Transverse colon (tissue), 4 donors: Measurements from ENCODE around the gene MSLN. TPM values are rescaled to one million over a fixed set of nuclear protein-coding genes. Genes with fewer than 3 reads are reported as not detected.

ENCODE experiments used
- DNase-seq: peaks from one replicate; pipeline ENCODE4 v3.0.0-alpha.2; 2019
- H3K27ac ChIP-seq, 4 donors: fragments of 200-600 bp; sonication (generic); 2 replicates each; pipeline ENCODE4 v1.5.1; 2016 to 2018; ENCODE audit warnings: inconsistent platforms in 4 of 4
- H3K27me3 ChIP-seq: fragments of 200-600 bp; sonication (generic); 2 replicates; pipeline ENCODE4 v1.5.1; 2017; ENCODE audit warnings: inconsistent platforms
- H3K36me3 ChIP-seq, 4 donors: fragments of 200-600 bp; sonication (generic); 2 replicates each; pipeline ENCODE4 v1.5.1; 2017 to 2019; ENCODE audit warnings: inconsistent platforms in 4 of 4
- H3K4me1 ChIP-seq, 4 donors: fragments of 200-600 bp; sonication (generic); 2 replicates each; pipeline ENCODE4 v1.5.1; 2017 to 2020; ENCODE audit warnings: inconsistent platforms in 4 of 4
- H3K4me3 ChIP-seq, 4 donors: fragments of 200-600 bp; sonication (generic); 1 replicate in 1 of 4; 2 replicates in 3 of 4; pipeline versions ENCODE4 v1.5.1 to v1.6.1; 2017 to 2019; ENCODE audit warnings: inconsistent platforms in 4 of 4
- H3K9me3 ChIP-seq, 2 donors: fragments of 200-600 bp; sonication (generic); 2 replicates each; pipeline ENCODE4 v1.5.1; 2017 to 2019; ENCODE audit warnings: inconsistent platforms in 2 of 2
- EP300 ChIP-seq: sonication (generic); formaldehyde crosslinking; IDR thresholded peaks from one replicate; pipeline ENCODE4 v1.6.1; 2017; ENCODE audit warnings: antibody characterized with exemption, low read depth
- POLR2A ChIP-seq: fragments of 450-650 bp; IDR thresholded peaks from one replicate; pipeline ENCODE4 v1.6.1; 2016; ENCODE audit warnings: antibody characterized with exemption, mild to moderate bottlenecking, moderate library complexity
- POLR2AphosphoS5 ChIP-seq, 3 donors: sonication (generic); formaldehyde crosslinking; IDR thresholded peaks; one replicate each; pipeline ENCODE4 v1.6.1; 2016; ENCODE audit warnings: antibody characterized with exemption in 3 of 3
- WGBS, 2 donors: methylation state at CpG; one replicate each; pipeline ENCODE4 v1.1.5; 2018; ENCODE audit warnings: low coverage in 1 of 2; 5-methylcytosine and 5-hydroxymethylcytosine counted together
- in situ Hi-C, 4 donors: fragments of 200-750 bp; cut with MboI; loops; one replicate each; pipeline versions ENCODE4 v1.15.0 to v1.15.1; 2017; ENCODE audit warnings: low sequenced_read_pairs in 3 of 4, low pct_ligation_motif_present in 1 of 4, low pct_unique_long_range_greater_than_20kb in 1 of 4
- intact Hi-C: fragments of 100-400 bp; cut with DNase I; formaldehyde crosslinking; loops from one replicate; pipeline ENCODE4 v1.15.1; 2023; ENCODE audit warnings: low total_unique reads
- total RNA-seq, 4 donors: library from RNA; depleted of rRNA; stranded (reverse); fragments of >200 nt; gene quantifications; one replicate each; pipeline ENCODE4 v1.1.0, GENCODE V29; 2016
- TF ChIP-seq, protein P1 (sequence below), 5 experiments: fragments of 200-600 bp in 3 of 5; fragments of 450-650 bp in 2 of 5; sonication (generic) in 3 of 5; IDR thresholded peaks; 1 replicate in 2 of 5; 2 replicates in 3 of 5; pipeline ENCODE4 v1.5.1; 2016 to 2017; ENCODE audit warnings: antibody characterized with exemption in 5 of 5, inconsistent platforms in 3 of 5, mild to moderate bottlenecking in 2 of 5, moderate library complexity in 1 of 5

MSLN gene
- total RNA-seq, 4 donors from 2014 or later = 4.9 to 21.2 (median 10.3) TPM; not detected in 1

DNA sequence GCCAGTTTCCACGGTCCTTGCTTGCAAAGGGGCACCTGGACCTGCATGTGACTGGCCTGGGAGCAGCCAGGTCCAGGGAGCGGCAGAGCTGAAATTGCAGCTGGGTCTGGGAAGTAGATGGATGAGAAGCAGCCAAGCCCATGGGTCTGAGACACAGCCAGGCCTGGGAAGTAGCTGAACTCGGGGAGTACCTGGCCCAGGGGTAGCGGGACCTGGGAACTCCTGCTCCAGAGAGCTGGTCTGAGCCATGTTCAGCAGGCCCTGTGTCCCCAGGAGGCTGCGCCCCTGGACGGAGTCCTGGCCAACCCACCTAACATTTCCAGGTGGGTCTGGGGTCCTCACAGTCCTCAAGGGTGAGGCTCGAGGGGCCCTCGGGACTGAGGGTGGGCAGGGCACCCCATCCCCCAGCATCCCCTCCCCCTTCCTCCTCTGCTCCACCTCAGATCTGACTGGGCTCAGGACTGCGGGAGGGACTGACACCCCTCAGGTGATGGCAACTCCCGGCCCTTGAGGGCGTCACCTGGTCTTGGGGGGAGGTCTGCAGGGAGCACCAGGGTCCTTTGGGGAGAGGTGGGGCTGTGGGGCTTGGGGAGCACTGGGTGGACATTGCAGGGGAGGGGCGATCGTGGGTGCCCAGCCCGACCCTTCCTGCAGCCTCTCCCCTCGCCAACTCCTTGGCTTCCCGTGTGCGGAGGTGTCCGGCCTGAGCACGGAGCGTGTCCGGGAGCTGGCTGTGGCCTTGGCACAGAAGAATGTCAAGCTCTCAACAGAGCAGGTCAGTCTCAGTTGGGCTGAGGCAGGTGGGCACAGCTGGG, 3.0 kb downstream of the MSLN start:
- Histone ChIP-seq H3K36me3 (no peaks in the 10 kb centered on the region), H3K9me3 (no peaks in the 10 kb centered on the region), H3K27ac (no peak overlapping the region), H3K4me3 (no peak overlapping the region), H3K4me1 (no peaks in the 10 kb centered on the region), H3K27me3 (peaks cover 43% of the 10 kb centered on the region)
- DNase-seq = no peak
- TF ChIP-seq POLR2A = no peak
- TF ChIP-seq POLR2AphosphoS5 (IDR thresholded peaks at IDR 0.05) = no peak
- no peak for TF ChIP-seq EP300
- TF ChIP-seq, protein P1, sequence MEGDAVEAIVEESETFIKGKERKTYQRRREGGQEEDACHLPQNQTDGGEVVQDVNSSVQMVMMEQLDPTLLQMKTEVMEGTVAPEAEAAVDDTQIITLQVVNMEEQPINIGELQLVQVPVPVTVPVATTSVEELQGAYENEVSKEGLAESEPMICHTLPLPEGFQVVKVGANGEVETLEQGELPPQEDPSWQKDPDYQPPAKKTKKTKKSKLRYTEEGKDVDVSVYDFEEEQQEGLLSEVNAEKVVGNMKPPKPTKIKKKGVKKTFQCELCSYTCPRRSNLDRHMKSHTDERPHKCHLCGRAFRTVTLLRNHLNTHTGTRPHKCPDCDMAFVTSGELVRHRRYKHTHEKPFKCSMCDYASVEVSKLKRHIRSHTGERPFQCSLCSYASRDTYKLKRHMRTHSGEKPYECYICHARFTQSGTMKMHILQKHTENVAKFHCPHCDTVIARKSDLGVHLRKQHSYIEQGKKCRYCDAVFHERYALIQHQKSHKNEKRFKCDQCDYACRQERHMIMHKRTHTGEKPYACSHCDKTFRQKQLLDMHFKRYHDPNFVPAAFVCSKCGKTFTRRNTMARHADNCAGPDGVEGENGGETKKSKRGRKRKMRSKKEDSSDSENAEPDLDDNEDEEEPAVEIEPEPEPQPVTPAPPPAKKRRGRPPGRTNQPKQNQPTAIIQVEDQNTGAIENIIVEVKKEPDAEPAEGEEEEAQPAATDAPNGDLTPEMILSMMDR (IDR thresholded peaks at IDR 0.05) = no peak
- WGBS, 2 donors = 69% methylated on average over 18 of the region's 21 CpGs; no CpG with 5 or more reads in 1 of the 2 donors
- in situ Hi-C loops (no loop called here), intact Hi-C loops (no loop called here)

DNA sequence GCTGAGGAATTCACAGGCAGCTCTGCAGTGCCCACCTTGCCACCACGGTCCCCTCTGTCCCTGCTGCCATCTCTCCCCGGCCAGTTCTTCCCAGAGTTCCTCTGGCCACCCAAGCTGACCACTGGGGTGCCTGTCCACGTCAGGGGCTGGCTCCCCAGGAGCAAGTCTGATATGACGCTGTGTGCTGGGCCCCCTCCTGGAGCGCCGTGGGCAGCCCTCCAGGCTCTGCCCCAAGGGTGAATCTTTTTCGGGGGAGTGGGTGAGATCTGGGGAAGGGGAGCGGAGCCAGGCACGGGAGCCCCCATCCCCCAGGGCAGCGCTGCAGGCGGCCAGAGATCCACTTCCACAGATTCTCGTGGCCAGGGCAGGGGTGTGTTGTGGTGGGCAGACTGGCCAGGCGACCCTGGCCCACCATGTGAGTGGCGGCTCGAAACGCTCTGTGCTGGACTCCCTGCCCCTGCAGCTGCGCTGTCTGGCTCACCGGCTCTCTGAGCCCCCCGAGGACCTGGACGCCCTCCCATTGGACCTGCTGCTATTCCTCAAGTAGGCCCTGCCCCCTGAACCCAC, 3.7 kb downstream of the MSLN start:
- WGBS, 2 donors = 55% methylated on average over 18 of the region's 20 CpGs; no CpG with 5 or more reads in 1 of the 2 donors
- no peak overlapping the region for H3K4me3 ChIP-seq
- in situ Hi-C loops (no loop called here), intact Hi-C loops (no loop called here)
- DNase-seq = no peak
- H3K9me3 ChIP-seq = no peaks in the 10 kb centered on the region
- TF ChIP-seq POLR2AphosphoS5 (IDR thresholded peaks at IDR 0.05) (no peak), EP300 (no peak), POLR2A (no peak)
- TF ChIP-seq, protein P1 (IDR thresholded peaks at IDR 0.05) = no peak
- H3K4me1 ChIP-seq = no peaks in the 10 kb centered on the region
- peaks cover 40% of the 10 kb centered on the region for H3K27me3 ChIP-seq
- no peak overlapping the region for H3K27ac ChIP-seq
- no peaks in the 10 kb centered on the region for H3K36me3 ChIP-seq

DNA sequence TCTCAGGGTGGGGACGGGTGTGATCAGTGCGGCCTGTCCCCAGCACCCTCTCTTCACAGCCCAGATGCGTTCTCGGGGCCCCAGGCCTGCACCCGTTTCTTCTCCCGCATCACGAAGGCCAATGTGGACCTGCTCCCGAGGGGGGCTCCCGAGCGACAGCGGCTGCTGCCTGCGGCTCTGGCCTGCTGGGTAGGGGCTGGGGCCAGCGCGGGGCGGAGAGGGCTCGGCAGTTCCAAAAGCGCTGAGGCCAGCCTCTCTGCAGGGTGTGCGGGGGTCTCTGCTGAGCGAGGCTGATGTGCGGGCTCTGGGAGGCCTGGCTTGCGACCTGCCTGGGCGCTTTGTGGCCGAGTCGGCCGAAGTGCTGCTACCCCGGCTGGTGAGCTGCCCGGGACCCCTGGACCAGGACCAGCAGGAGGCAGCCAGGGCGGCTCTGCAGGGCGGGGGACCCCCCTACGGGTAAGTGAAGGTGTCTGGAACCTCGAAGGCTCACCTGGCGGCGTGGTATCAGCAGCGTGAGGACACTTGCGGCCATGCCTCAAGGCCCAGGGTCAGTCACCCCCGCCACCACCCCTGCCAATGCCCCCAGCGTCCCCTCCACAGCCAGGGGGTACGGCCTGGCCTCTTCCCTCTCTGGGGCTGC, 4.4 kb downstream of the MSLN start:
- intact Hi-C loops (no loop called here), in situ Hi-C loops (no loop called here)
- Histone ChIP-seq H3K27ac (no peak overlapping the region), H3K27me3 (peaks cover 37% of the 10 kb centered on the region), H3K4me1 (no peaks in the 10 kb centered on the region), H3K9me3 (no peaks in the 10 kb centered on the region), H3K4me3 (no peak overlapping the region), H3K36me3 (no peaks in the 10 kb centered on the region)
- TF ChIP-seq EP300 (no peak), POLR2AphosphoS5 (IDR thresholded peaks at IDR 0.05) (no peak), POLR2A (no peak)
- TF ChIP-seq, protein P1 (IDR thresholded peaks at IDR 0.05) = no peak
- DNase-seq = no peak
- whole genome bisulfite sequencing, 2 donors = 88% methylated on average over 25 of the region's 38 CpGs; no CpG with 5 or more reads in 1 of the 2 donors

DNA sequence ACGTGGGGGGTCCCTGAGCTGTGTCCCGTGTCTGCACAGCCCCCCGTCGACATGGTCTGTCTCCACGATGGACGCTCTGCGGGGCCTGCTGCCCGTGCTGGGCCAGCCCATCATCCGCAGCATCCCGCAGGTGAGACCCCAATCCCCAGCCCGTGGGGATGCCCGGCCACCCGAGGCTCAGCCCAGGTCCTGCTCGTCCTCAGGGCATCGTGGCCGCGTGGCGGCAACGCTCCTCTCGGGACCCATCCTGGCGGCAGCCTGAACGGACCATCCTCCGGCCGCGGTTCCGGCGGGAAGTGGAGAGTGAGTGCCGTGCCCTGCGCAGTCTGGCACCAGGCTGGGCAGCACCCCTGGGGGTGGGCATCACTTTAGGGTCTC, 4.9 kb downstream of the MSLN start:
- in situ Hi-C loops (no loop called here), intact Hi-C loops (no loop called here)
- TF ChIP-seq EP300 (no peak), POLR2A (no peak), POLR2AphosphoS5 (IDR thresholded peaks at IDR 0.05) (no peak)
- TF ChIP-seq, protein P1 (IDR thresholded peaks at IDR 0.05) = no peak
- Histone ChIP-seq H3K4me3 (no peak overlapping the region), H3K27me3 (peaks cover 35% of the 10 kb centered on the region), H3K4me1 (no peaks in the 10 kb centered on the region), H3K27ac (no peak overlapping the region), H3K9me3 (no peaks in the 10 kb centered on the region), H3K36me3 (no peaks in the 10 kb centered on the region)
- 90 to 93% methylated on average over 4 to 14 of the region's 29 CpGs for WGBS, 2 donors
- no peak for DNase-seq
